HFFc6 (cell line): ENCODE measurements around the gene CENPS. TPM values are rescaled to one million over a fixed set of nuclear protein-coding genes. Genes with fewer than 3 reads are reported as not detected.
"Not testable (repeated sequence)": the region's sequence is repeated elsewhere in the genome, so short reads cannot be mapped to it uniquely, and the experiment has no call there.

ENCODE experiments used
- DNase-seq: peaks from one replicate; pipeline ENCODE4 v3.0.0-alpha.2; 2018
- H3K27ac Mint-ChIP-seq: 2 replicates; pipeline ENCODE4 v1.8.0; 2020; ENCODE audit warnings: mild to moderate bottlenecking, mixed read lengths
- H3K27me3 Mint-ChIP-seq: 2 replicates; pipeline ENCODE4 v1.8.0; 2021; ENCODE audit warnings: mild to moderate bottlenecking, moderate library complexity, mixed read lengths; ENCODE audit not compliant: insufficient read depth
- H3K36me3 Mint-ChIP-seq: 2 replicates; pipeline ENCODE4 v1.8.0; 2021; ENCODE audit warnings: low read depth, mixed read lengths
- H3K4me1 Mint-ChIP-seq: 2 replicates; pipeline ENCODE4 v1.8.0; 2020; ENCODE audit warnings: low read depth, mixed read lengths
- H3K4me3 Mint-ChIP-seq: 2 replicates; pipeline ENCODE4 v1.8.0; 2020; ENCODE audit warnings: mild to moderate bottlenecking, moderate library complexity, mixed read lengths
- H3K9me3 Mint-ChIP-seq: 2 replicates; pipeline ENCODE4 v1.8.0; 2020; ENCODE audit warnings: mild to moderate bottlenecking, mixed read lengths
- CTCF ChIP-seq: fragments of 200-600 bp; sonication (generic); IDR thresholded peaks from 2 replicates; pipeline ENCODE4 v1.5.0; 2021; ENCODE audit warnings: antibody characterized with exemption, mild to moderate bottlenecking
- total RNA-seq, 6 experiments: library from RNA; stranded (reverse); fragmentation: NEBNext Ultra II Directional; extraction: Animal tissue kit (Norgen Biotek cat#: 25700); gene quantifications; 2 replicates in 1 of 6; 3 replicates in 5 of 6; pipeline ENCODE4 v1.2.3, GENCODE V29; 2021

Gene CENPS
- total RNA-seq, 6 experiments from 2014 or later, result 24.3 to 31.0 (median 27.3) TPM

DNA sequence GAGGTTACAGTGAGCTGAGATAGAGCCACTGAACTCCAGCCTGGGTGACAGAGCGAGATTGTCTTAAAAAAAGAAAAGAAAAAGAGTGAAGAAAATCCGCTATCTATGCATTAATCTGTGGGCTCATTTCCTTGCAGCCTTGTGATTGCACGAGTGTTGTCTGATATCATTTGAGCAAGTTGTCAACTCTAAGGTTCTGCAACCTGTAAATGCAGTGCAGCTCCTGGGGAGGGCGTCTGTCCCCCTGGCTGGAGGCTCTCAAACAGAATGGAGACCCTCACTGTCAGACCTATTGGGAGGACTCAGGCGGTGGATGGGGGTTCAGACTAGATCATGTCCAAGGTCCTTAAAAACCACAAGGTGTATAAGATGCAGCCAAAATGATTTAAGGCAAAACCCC is 25.8 kb downstream of the CENPS start:
- peaks cover 2% of the 10 kb centered on the region for H3K36me3 Mint-ChIP-seq
- H3K4me1 Mint-ChIP-seq, result peaks cover 27% of the 10 kb centered on the region
- no peak for DNase-seq
- H3K4me3 Mint-ChIP-seq, result no peak overlapping the region
- H3K9me3 Mint-ChIP-seq, result no peaks in the 10 kb centered on the region
- peak; percentile 9; the same call in 1 of the 2 replicates for TF ChIP-seq CTCF
- peaks cover 2% of the 10 kb centered on the region; the same call in 1 of the 2 replicates for H3K27me3 Mint-ChIP-seq
- no peak overlapping the region for H3K27ac Mint-ChIP-seq

- H3K27ac Mint-ChIP-seq, result no peak overlapping the region
- DNase-seq, result no peak
- H3K4me1 Mint-ChIP-seq, result peaks cover 21% of the 10 kb centered on the region
- no peaks in the 10 kb centered on the region for H3K9me3 Mint-ChIP-seq
- no peak for TF ChIP-seq CTCF
- peaks cover 2% of the 10 kb centered on the region; the same call in 1 of the 2 replicates for H3K27me3 Mint-ChIP-seq
- peaks cover 8% of the 10 kb centered on the region for H3K36me3 Mint-ChIP-seq
- no peak overlapping the region for H3K4me3 Mint-ChIP-seq
Measured at GRCh38 chr1:10456661-10457060, 26.4 kb downstream of the CENPS start.

GRCh38 chr1:10457462-10457861 is 27.2 kb downstream of the CENPS start:
- not testable (repeated sequence) for DNase-seq, H3K4me3 Mint-ChIP-seq, H3K9me3 Mint-ChIP-seq, H3K27me3 Mint-ChIP-seq, H3K27ac Mint-ChIP-seq
- Mint-ChIP-seq H3K4me1 (peaks cover 17% of the 10 kb centered on the region), H3K36me3 (peaks cover 12% of the 10 kb centered on the region)

DNA sequence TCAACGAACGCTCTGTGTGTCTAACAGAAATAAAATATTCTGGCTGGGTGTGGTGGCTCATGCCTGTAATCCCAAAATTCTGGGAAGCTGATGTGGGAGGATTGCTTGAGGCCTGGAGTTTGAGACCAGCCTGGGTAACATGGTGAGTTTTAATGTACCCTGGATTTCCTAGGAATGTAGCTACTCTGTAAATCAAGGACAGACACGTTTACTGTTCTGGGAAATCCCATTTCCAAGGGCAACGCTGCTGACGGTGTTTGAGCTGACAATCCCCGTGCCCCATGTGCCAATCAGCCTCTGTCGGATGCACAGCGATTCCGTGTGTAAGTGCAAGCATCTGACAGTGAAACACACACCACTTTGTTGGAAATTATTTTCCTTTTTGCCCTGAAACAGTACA is 27.6 kb downstream of the CENPS start:
- no peak overlapping the region for H3K4me3 Mint-ChIP-seq
- no peaks in the 10 kb centered on the region for H3K9me3 Mint-ChIP-seq
- no peak for DNase-seq
- peaks cover 17% of the 10 kb centered on the region for H3K4me1 Mint-ChIP-seq
- peaks cover 16% of the 10 kb centered on the region for H3K36me3 Mint-ChIP-seq
- no peak overlapping the region for H3K27ac Mint-ChIP-seq
- TF ChIP-seq CTCF, result no peak
- peaks cover 2% of the 10 kb centered on the region; the same call in 1 of the 2 replicates for H3K27me3 Mint-ChIP-seq

DNA sequence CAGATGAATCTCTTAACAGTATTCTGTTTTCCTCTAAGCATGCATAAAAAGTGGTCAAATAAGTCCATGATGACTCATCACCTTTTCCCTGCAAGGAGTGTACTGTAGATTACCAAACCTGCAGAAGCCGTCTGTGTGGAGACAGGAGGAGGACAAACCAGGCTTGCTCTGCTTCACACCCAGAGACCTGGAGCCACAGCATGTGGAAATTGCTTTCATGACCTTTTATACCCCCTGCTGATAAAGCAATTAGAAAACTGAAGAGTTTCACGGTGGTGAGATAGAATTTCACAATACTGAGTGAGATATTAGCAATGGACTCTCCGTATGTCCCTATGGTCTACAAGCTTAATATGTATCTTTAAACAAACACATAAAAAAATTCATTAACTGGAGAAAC is 29.0 kb downstream of the CENPS start:
- peak overlapping the region; percentile 40 for H3K27ac Mint-ChIP-seq
- H3K27me3 Mint-ChIP-seq, result peaks cover 2% of the 10 kb centered on the region; the same call in 1 of the 2 replicates
- TF ChIP-seq CTCF, result no peak
- DNase-seq, result peak; percentile 72
- no peaks in the 10 kb centered on the region for H3K9me3 Mint-ChIP-seq
- peaks cover 17% of the 10 kb centered on the region for H3K4me1 Mint-ChIP-seq
- no peak overlapping the region for H3K4me3 Mint-ChIP-seq
- H3K36me3 Mint-ChIP-seq, result peaks cover 16% of the 10 kb centered on the region

GRCh38 chr1:10467078-10467477 is 36.8 kb downstream of the CENPS start:
- Mint-ChIP-seq H3K9me3 (no peaks in the 10 kb centered on the region), H3K27ac (no peak overlapping the region), H3K4me3 (no peak overlapping the region), H3K27me3 (no peaks in the 10 kb centered on the region), H3K36me3 (peaks cover 21% of the 10 kb centered on the region), H3K4me1 (no peaks in the 10 kb centered on the region)
- TF ChIP-seq CTCF, result no peak
- DNase-seq, result no peak
